Ureter (tissue), 1 donor: ENCODE measurements around the gene PTGES. TPM values are rescaled to one million over a fixed set of nuclear protein-coding genes. Genes with fewer than 3 reads are reported as not detected.
"Not testable (repeated sequence)": the region's sequence is repeated elsewhere in the genome, so short reads cannot be mapped to it uniquely, and the experiment has no call there.

Experiments used
- DNase-seq: peaks from one replicate; pipeline ENCODE4 v3.0.0-alpha.2; 2020; ENCODE audit warnings: low spot score
- total RNA-seq: library from RNA; stranded (reverse); gene quantifications from one replicate; pipeline ENCODE4 v1.2.4, GENCODE V29; 2023
- donor health status: DM: yes; HTN: yes; CAD: no.

PTGES gene
- 67.9 TPM for total RNA-seq

GRCh38 chr9:129752900-129753729 lies at the start of gene PTGES:
Gene PTGES, minus strand, starts transcription at chr9:129753042. Its CDS starts 30 bp downstream, at chr9:129753012.
- DNase-seq: peak; percentile 84

GRCh38 chr9:129801504-129801903 lies 48.7 kb upstream of the PTGES start:
- DNase-seq: no peak

- DNase-seq: no peak
Observed at GRCh38 chr9:129798973-129799372, 46.1 kb upstream of the PTGES start.

GRCh38 chr9:129796029-129796428 lies 43.2 kb upstream of the PTGES start:
- DNase-seq: not testable (repeated sequence)

GRCh38 chr9:129794549-129794948 lies 41.7 kb upstream of the PTGES start:
- no peak for DNase-seq

- no peak for DNase-seq
Observed at GRCh38 chr9:129786481-129786880, 33.6 kb upstream of the PTGES start.

GRCh38 chr9:129785866-129786265 lies 33.0 kb upstream of the PTGES start:
- no peak for DNase-seq

GRCh38 chr9:129784970-129785369 lies 32.1 kb upstream of the PTGES start:
- DNase-seq: not testable (repeated sequence)

GRCh38 chr9:129783516-129784361 lies 30.9 kb upstream of the PTGES start:
- peak; percentile 83 for DNase-seq

GRCh38 chr9:129781981-129782380 lies 29.1 kb upstream of the PTGES start:
- no peak for DNase-seq

- DNase-seq: no peak
Observed at GRCh38 chr9:129781131-129781530, 28.3 kb upstream of the PTGES start.

GRCh38 chr9:129779560-129780190 lies 26.8 kb upstream of the PTGES start:
- no peak for DNase-seq

GRCh38 chr9:129778469-129778868 lies 25.6 kb upstream of the PTGES start:
- no peak for DNase-seq

GRCh38 chr9:129777769-129778130 lies 24.9 kb upstream of the PTGES start:
- no peak for DNase-seq

- peak; percentile 95 for DNase-seq
Observed at GRCh38 chr9:129776938-129777768, 24.3 kb upstream of the PTGES start.

GRCh38 chr9:129776566-129776937 lies 23.7 kb upstream of the PTGES start:
- no peak for DNase-seq

- DNase-seq: not testable (repeated sequence)
Observed at GRCh38 chr9:129776096-129776495, 23.3 kb upstream of the PTGES start.

GRCh38 chr9:129775448-129775798 lies 22.6 kb upstream of the PTGES start:
- DNase-seq: no peak

GRCh38 chr9:129774791-129775447 lies 22.1 kb upstream of the PTGES start:
- no peak for DNase-seq

GRCh38 chr9:129773262-129774048 lies 20.6 kb upstream of the PTGES start:
- DNase-seq: no peak
